ENCODE measurements around the gene COQ9. TPM values are rescaled to one million over a fixed set of nuclear protein-coding genes. Genes with fewer than 3 reads are reported as not detected.
A peak's percentile ranks its signal among the peaks of the same experiment; 100 is the strongest.
"Not testable (repeated sequence)": the region's sequence is repeated elsewhere in the genome, so short reads cannot be mapped to it uniquely, and the experiment has no call there.

COQ9 gene
- total RNA-seq, 2 experiments from 2014 or later = 46.3 to 49.6 TPM

GRCh38 chr16:57483725-57484514 is 36.6 kb downstream of the COQ9 start:
- peaks cover 17% of the 10 kb centered on the region for H3K4me1 Mint-ChIP-seq
- H3K9me3 Mint-ChIP-seq = no peaks in the 10 kb centered on the region
- H3K27me3 Mint-ChIP-seq = no peaks in the 10 kb centered on the region
- no peak overlapping the region for H3K4me3 Mint-ChIP-seq
- no peak overlapping the region for H3K27ac Mint-ChIP-seq
- DNase-seq = no peak
- no peaks in the 10 kb centered on the region for H3K36me3 Mint-ChIP-seq

- no peak for DNase-seq
- no peak overlapping the region for H3K4me3 Mint-ChIP-seq
- H3K9me3 Mint-ChIP-seq = no peaks in the 10 kb centered on the region
- no peaks in the 10 kb centered on the region for H3K27me3 Mint-ChIP-seq
- H3K36me3 Mint-ChIP-seq = no peaks in the 10 kb centered on the region
- H3K4me1 Mint-ChIP-seq = peaks cover 14% of the 10 kb centered on the region
- no peak overlapping the region for H3K27ac Mint-ChIP-seq
Observed at GRCh38 chr16:57484515-57485005, 37.3 kb downstream of the COQ9 start.

GRCh38 chr16:57485091-57485915 is 38.0 kb downstream of the COQ9 start:
- Mint-ChIP-seq H3K9me3 (no peaks in the 10 kb centered on the region), H3K27me3 (no peaks in the 10 kb centered on the region), H3K27ac (no peak overlapping the region), H3K36me3 (no peaks in the 10 kb centered on the region), H3K4me1 (peaks cover 13% of the 10 kb centered on the region), H3K4me3 (peak overlapping the region; percentile 78)
- no peak for DNase-seq

- Mint-ChIP-seq H3K4me3 (peak within 1 kb of the TSS; percentile 81), H3K9me3 (no peaks in the 10 kb centered on the region), H3K27ac (peak within 1 kb of the TSS; percentile 81), H3K27me3 (no peaks in the 10 kb centered on the region), H3K36me3 (no peaks in the 10 kb centered on the region), H3K4me1 (peaks cover 13% of the 10 kb centered on the region)
- peak; percentile 86 for DNase-seq
Observed at GRCh38 chr16:57485916-57486857, 38.9 kb downstream of the COQ9 start, which contains the start of gene DOK4. TSS of gene DOK4 (minus strand) at chr16:57486493. CDS start at chr16:57479507, 6,986 bp downstream.

GRCh38 chr16:57486858-57487834 is 39.9 kb downstream of the COQ9 start:
- peaks cover 13% of the 10 kb centered on the region for H3K4me1 Mint-ChIP-seq
- H3K27me3 Mint-ChIP-seq = no peaks in the 10 kb centered on the region
- no peaks in the 10 kb centered on the region for H3K36me3 Mint-ChIP-seq
- H3K9me3 Mint-ChIP-seq = no peaks in the 10 kb centered on the region
- no peak for DNase-seq
- peak overlapping the region; percentile 81 for H3K27ac Mint-ChIP-seq
- peak overlapping the region; percentile 81 for H3K4me3 Mint-ChIP-seq

GRCh38 chr16:57489229-57489628 is 42.0 kb downstream of the COQ9 start:
- H3K9me3 Mint-ChIP-seq = no peaks in the 10 kb centered on the region
- H3K27me3 Mint-ChIP-seq = no peaks in the 10 kb centered on the region
- DNase-seq = no peak
- H3K36me3 Mint-ChIP-seq = no peaks in the 10 kb centered on the region
- peaks cover 13% of the 10 kb centered on the region for H3K4me1 Mint-ChIP-seq
- H3K27ac Mint-ChIP-seq = no peak overlapping the region
- H3K4me3 Mint-ChIP-seq = no peak overlapping the region

GRCh38 chr16:57493767-57494166 is 46.5 kb downstream of the COQ9 start:
- DNase-seq = no peak
- no peaks in the 10 kb centered on the region for H3K36me3 Mint-ChIP-seq
- no peak overlapping the region for H3K4me3 Mint-ChIP-seq
- no peaks in the 10 kb centered on the region for H3K9me3 Mint-ChIP-seq
- H3K4me1 Mint-ChIP-seq = no peaks in the 10 kb centered on the region
- no peak overlapping the region for H3K27ac Mint-ChIP-seq
- no peaks in the 10 kb centered on the region for H3K27me3 Mint-ChIP-seq

- Mint-ChIP-seq H3K27me3 (no peaks in the 10 kb centered on the region), H3K9me3 (no peaks in the 10 kb centered on the region), H3K4me1 (peaks cover 11% of the 10 kb centered on the region), H3K36me3 (no peaks in the 10 kb centered on the region), H3K4me3 (no peak overlapping the region), H3K27ac (no peak overlapping the region)
- no peak for DNase-seq
Observed at GRCh38 chr16:57497121-57497520, 49.8 kb downstream of the COQ9 start.

GRCh38 chr16:57498031-57498430 is 50.8 kb downstream of the COQ9 start:
- Mint-ChIP-seq H3K4me1 (peaks cover 11% of the 10 kb centered on the region), H3K27ac (no peak overlapping the region), H3K4me3 (no peak overlapping the region), H3K36me3 (no peaks in the 10 kb centered on the region), H3K9me3 (no peaks in the 10 kb centered on the region), H3K27me3 (no peaks in the 10 kb centered on the region)
- no peak for DNase-seq

- not testable (repeated sequence) for H3K4me3 Mint-ChIP-seq, H3K27ac Mint-ChIP-seq, H3K9me3 Mint-ChIP-seq, DNase-seq, H3K27me3 Mint-ChIP-seq, H3K36me3 Mint-ChIP-seq
- peaks cover 11% of the 10 kb centered on the region for H3K4me1 Mint-ChIP-seq
Observed at GRCh38 chr16:57499941-57500340, 52.7 kb downstream of the COQ9 start.

GRCh38 chr16:57500578-57501111 is 53.4 kb downstream of the COQ9 start:
- DNase-seq = no peak
- Mint-ChIP-seq H3K27me3 (no peaks in the 10 kb centered on the region), H3K27ac (no peak overlapping the region), H3K36me3 (no peaks in the 10 kb centered on the region), H3K9me3 (no peaks in the 10 kb centered on the region), H3K4me3 (no peak overlapping the region), H3K4me1 (peaks cover 11% of the 10 kb centered on the region)

- Mint-ChIP-seq H3K9me3 (no peaks in the 10 kb centered on the region), H3K27me3 (no peaks in the 10 kb centered on the region), H3K4me1 (peaks cover 11% of the 10 kb centered on the region), H3K36me3 (no peaks in the 10 kb centered on the region), H3K27ac (peak overlapping the region; percentile 17), H3K4me3 (no peak overlapping the region)
- DNase-seq = no peak
Observed at GRCh38 chr16:57501492-57501891, 54.2 kb downstream of the COQ9 start.

GRCh38 chr16:57502048-57502775 is 54.9 kb downstream of the COQ9 start:
- no peak for DNase-seq
- no peaks in the 10 kb centered on the region for H3K27me3 Mint-ChIP-seq
- peaks cover 11% of the 10 kb centered on the region for H3K4me1 Mint-ChIP-seq
- no peaks in the 10 kb centered on the region for H3K9me3 Mint-ChIP-seq
- H3K36me3 Mint-ChIP-seq = no peaks in the 10 kb centered on the region
- H3K4me3 Mint-ChIP-seq = no peak overlapping the region
- no peak overlapping the region for H3K27ac Mint-ChIP-seq
